Measurements from ENCODE around the gene PNPLA7. TPM values are rescaled to one million over a fixed set of nuclear protein-coding genes. Genes with fewer than 3 reads are reported as not detected.
A peak's percentile ranks its signal among the peaks of the same experiment; 100 is the strongest.

PNPLA7 gene
- total RNA-seq, 1 experiment from 2014 or later = 1.3 TPM

DNA sequence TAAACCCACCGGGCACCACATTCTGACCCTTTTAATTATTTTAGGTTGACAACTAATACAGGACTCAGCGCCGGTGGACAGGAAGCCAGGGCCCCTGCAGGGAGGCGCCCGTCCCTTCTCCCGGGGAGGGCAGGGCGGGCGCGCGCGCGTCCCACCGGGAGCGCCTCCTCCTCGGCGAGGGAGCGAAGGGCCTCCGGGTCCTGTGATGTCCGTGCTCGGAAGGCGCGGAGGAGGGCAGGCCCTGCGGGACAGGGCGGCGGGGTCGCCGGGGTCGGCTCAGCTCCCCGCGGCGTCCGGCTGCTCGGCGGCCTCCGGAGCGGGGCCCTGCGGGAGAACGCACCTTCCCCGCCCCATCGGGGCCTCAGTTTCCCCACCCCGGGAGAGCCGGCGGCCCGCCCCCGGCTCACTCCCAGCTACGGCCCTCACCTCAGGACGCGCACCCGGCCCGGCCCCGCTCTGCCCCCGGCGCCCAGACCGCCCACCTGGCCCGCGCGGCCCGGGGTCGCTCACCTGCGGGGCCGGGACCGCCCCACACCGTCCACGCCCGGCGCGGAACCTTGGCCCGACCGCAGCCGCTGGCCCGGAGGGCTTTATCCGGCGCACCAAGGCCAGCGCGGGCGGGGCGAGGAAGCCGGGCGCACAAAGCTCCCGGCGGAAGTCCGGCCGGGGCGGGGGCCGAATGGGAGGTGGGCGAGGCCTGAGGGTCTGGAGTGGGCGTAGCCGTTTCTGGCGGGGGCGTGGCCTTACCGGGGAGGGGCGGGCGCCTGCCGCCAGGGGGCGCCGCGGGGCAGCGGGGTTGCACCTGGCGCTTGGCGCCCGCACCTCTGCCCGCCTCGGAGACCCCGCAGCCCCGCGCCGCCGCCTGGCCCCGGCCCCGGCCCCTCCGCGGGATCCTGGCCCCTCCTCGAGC, 127.3 kb downstream of the PNPLA7 start, which contains the start of the genes EXD3 and NOXA1 (continued):
- TF ChIP-seq, protein P1, sequence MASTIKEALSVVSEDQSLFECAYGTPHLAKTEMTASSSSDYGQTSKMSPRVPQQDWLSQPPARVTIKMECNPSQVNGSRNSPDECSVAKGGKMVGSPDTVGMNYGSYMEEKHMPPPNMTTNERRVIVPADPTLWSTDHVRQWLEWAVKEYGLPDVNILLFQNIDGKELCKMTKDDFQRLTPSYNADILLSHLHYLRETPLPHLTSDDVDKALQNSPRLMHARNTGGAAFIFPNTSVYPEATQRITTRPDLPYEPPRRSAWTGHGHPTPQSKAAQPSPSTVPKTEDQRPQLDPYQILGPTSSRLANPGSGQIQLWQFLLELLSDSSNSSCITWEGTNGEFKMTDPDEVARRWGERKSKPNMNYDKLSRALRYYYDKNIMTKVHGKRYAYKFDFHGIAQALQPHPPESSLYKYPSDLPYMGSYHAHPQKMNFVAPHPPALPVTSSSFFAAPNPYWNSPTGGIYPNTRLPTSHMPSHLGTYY (CRISPR knock-in tag; IDR thresholded peaks at IDR 0.05) = no peak
- TF ChIP-seq, protein P2, sequence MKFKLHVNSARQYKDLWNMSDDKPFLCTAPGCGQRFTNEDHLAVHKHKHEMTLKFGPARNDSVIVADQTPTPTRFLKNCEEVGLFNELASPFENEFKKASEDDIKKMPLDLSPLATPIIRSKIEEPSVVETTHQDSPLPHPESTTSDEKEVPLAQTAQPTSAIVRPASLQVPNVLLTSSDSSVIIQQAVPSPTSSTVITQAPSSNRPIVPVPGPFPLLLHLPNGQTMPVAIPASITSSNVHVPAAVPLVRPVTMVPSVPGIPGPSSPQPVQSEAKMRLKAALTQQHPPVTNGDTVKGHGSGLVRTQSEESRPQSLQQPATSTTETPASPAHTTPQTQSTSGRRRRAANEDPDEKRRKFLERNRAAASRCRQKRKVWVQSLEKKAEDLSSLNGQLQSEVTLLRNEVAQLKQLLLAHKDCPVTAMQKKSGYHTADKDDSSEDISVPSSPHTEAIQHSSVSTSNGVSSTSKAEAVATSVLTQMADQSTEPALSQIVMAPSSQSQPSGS (CRISPR knock-in tag; IDR thresholded peaks at IDR 0.05; ENCODE audit: borderline replicate concordance, low read depth) = no peak
- TF ChIP-seq ZNF416 (CRISPR knock-in tag; IDR thresholded peaks at IDR 0.05) = no peak
- TF ChIP-seq, protein P3, sequence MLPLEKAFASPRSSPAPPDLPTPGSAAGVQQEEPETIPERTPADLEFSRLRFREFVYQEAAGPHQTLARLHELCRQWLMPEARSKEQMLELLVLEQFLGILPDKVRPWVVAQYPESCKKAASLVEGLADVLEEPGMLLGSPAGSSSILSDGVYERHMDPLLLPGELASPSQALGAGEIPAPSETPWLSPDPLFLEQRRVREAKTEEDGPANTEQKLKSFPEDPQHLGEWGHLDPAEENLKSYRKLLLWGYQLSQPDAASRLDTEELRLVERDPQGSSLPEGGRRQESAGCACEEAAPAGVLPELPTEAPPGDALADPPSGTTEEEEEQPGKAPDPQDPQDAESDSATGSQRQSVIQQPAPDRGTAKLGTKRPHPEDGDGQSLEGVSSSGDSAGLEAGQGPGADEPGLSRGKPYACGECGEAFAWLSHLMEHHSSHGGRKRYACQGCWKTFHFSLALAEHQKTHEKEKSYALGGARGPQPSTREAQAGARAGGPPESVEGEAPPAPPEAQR (CRISPR knock-in tag; IDR thresholded peaks at IDR 0.05) = no peak
- no peak for TF ChIP-seq SOX15 (CRISPR knock-in tag; IDR thresholded peaks at IDR 0.05)
- TF ChIP-seq, protein P4, sequence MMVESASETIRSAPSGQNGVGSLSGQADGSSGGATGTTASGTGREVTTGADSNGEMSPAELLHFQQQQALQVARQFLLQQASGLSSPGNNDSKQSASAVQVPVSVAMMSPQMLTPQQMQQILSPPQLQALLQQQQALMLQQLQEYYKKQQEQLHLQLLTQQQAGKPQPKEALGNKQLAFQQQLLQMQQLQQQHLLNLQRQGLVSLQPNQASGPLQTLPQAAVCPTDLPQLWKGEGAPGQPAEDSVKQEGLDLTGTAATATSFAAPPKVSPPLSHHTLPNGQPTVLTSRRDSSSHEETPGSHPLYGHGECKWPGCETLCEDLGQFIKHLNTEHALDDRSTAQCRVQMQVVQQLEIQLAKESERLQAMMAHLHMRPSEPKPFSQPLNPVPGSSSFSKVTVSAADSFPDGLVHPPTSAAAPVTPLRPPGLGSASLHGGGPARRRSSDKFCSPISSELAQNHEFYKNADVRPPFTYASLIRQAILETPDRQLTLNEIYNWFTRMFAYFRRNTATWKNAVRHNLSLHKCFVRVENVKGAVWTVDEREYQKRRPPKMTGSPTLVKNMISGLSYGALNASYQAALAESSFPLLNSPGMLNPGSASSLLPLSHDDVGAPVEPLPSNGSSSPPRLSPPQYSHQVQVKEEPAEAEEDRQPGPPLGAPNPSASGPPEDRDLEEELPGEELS (CRISPR knock-in tag; IDR thresholded peaks at IDR 0.05) = peak; percentile 26; the same call in 1 of the 2 replicates
- TF ChIP-seq, protein P5, sequence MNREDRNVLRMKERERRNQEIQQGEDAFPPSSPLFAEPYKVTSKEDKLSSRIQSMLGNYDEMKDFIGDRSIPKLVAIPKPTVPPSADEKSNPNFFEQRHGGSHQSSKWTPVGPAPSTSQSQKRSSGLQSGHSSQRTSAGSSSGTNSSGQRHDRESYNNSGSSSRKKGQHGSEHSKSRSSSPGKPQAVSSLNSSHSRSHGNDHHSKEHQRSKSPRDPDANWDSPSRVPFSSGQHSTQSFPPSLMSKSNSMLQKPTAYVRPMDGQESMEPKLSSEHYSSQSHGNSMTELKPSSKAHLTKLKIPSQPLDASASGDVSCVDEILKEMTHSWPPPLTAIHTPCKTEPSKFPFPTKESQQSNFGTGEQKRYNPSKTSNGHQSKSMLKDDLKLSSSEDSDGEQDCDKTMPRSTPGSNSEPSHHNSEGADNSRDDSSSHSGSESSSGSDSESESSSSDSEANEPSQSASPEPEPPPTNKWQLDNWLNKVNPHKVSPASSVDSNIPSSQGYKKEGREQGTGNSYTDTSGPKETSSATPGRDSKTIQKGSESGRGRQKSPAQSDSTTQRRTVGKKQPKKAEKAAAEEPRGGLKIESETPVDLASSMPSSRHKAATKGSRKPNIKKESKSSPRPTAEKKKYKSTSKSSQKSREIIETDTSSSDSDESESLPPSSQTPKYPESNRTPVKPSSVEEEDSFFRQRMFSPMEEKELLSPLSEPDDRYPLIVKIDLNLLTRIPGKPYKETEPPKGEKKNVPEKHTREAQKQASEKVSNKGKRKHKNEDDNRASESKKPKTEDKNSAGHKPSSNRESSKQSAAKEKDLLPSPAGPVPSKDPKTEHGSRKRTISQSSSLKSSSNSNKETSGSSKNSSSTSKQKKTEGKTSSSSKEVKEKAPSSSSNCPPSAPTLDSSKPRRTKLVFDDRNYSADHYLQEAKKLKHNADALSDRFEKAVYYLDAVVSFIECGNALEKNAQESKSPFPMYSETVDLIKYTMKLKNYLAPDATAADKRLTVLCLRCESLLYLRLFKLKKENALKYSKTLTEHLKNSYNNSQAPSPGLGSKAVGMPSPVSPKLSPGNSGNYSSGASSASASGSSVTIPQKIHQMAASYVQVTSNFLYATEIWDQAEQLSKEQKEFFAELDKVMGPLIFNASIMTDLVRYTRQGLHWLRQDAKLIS (CRISPR knock-in tag; IDR thresholded peaks at IDR 0.05; ENCODE audit: borderline replicate concordance) = no peak
- no peak for TF ChIP-seq NR3C1 (CRISPR knock-in tag; conservative IDR thresholded peaks at IDR 0.05; ENCODE audit: low read depth)
- no peak for TF ChIP-seq ATF1 (CRISPR knock-in tag; IDR thresholded peaks at IDR 0.05)
- 0 out of 2 replicates have a peak, but pooled peaks have one; percentile 75 for TF ChIP-seq TP53 (CRISPR knock-in tag; IDR thresholded peaks at IDR 0.05)
- TF ChIP-seq, protein P6, sequence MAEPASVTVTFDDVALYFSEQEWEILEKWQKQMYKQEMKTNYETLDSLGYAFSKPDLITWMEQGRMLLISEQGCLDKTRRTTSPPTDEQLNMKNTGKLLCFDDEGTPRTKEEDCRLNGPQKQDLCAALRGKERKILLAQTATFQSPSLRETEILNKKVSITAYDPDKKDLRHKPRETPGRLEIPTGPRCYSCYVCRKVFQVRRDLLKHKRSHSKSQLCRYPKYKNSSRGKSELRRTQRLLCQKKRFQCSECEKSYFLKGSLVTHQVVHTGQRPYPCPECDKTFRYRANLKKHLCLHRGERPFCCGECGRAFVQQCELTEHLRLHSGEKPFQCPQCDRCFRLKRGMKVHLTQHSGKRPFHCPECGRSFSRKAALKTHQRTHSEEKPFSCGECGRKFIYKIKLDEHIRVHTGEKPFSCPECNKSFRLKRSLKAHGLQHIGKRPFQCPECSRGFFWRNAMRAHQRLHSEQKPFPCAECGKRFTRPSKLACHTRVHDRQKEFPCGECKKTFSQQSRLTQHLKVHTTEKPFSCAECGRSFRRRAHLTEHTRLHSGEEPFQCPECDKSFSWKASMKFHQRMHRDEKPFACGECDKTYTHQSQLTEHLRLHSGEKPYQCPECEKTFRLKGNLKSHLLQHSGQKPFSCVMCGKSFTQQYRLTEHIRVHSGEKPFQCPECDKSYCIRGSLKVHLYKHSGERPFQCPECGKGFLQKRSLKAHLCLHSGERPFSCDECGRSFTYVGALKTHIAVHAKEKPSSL (CRISPR knock-in tag; conservative IDR thresholded peaks at IDR 0.05) = no peak
- no peak for TF ChIP-seq NFE2L1 (CRISPR knock-in tag; IDR thresholded peaks at IDR 0.05)
- peak; percentile 75; the same call in 1 of the 2 replicates for TF ChIP-seq KAT7 (CRISPR knock-in tag; IDR thresholded peaks at IDR 0.05; ENCODE audit: borderline replicate concordance)
- TF ChIP-seq, protein P7, sequence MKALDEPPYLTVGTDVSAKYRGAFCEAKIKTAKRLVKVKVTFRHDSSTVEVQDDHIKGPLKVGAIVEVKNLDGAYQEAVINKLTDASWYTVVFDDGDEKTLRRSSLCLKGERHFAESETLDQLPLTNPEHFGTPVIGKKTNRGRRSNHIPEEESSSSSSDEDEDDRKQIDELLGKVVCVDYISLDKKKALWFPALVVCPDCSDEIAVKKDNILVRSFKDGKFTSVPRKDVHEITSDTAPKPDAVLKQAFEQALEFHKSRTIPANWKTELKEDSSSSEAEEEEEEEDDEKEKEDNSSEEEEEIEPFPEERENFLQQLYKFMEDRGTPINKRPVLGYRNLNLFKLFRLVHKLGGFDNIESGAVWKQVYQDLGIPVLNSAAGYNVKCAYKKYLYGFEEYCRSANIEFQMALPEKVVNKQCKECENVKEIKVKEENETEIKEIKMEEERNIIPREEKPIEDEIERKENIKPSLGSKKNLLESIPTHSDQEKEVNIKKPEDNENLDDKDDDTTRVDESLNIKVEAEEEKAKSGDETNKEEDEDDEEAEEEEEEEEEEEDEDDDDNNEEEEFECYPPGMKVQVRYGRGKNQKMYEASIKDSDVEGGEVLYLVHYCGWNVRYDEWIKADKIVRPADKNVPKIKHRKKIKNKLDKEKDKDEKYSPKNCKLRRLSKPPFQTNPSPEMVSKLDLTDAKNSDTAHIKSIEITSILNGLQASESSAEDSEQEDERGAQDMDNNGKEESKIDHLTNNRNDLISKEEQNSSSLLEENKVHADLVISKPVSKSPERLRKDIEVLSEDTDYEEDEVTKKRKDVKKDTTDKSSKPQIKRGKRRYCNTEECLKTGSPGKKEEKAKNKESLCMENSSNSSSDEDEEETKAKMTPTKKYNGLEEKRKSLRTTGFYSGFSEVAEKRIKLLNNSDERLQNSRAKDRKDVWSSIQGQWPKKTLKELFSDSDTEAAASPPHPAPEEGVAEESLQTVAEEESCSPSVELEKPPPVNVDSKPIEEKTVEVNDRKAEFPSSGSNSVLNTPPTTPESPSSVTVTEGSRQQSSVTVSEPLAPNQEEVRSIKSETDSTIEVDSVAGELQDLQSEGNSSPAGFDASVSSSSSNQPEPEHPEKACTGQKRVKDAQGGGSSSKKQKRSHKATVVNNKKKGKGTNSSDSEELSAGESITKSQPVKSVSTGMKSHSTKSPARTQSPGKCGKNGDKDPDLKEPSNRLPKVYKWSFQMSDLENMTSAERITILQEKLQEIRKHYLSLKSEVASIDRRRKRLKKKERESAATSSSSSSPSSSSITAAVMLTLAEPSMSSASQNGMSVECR (CRISPR knock-in tag; IDR thresholded peaks at IDR 0.05; ENCODE audit: borderline replicate concordance) = peak; percentile 73
- peak; percentile 91; the same call in 1 of the 2 replicates for TF ChIP-seq CBFB (CRISPR knock-in tag; IDR thresholded peaks at IDR 0.05; ENCODE audit: low read depth)
- TF ChIP-seq JAZF1 (CRISPR knock-in tag; IDR thresholded peaks at IDR 0.05) = no peak
- TF ChIP-seq, protein P8, sequence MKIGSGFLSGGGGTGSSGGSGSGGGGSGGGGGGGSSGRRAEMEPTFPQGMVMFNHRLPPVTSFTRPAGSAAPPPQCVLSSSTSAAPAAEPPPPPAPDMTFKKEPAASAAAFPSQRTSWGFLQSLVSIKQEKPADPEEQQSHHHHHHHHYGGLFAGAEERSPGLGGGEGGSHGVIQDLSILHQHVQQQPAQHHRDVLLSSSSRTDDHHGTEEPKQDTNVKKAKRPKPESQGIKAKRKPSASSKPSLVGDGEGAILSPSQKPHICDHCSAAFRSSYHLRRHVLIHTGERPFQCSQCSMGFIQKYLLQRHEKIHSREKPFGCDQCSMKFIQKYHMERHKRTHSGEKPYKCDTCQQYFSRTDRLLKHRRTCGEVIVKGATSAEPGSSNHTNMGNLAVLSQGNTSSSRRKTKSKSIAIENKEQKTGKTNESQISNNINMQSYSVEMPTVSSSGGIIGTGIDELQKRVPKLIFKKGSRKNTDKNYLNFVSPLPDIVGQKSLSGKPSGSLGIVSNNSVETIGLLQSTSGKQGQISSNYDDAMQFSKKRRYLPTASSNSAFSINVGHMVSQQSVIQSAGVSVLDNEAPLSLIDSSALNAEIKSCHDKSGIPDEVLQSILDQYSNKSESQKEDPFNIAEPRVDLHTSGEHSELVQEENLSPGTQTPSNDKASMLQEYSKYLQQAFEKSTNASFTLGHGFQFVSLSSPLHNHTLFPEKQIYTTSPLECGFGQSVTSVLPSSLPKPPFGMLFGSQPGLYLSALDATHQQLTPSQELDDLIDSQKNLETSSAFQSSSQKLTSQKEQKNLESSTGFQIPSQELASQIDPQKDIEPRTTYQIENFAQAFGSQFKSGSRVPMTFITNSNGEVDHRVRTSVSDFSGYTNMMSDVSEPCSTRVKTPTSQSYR (CRISPR knock-in tag; IDR thresholded peaks at IDR 0.05) = no peak
